Nephron progenitor cell (in vitro differentiated cells): ENCODE measurements around the gene EPHB3.

ENCODE experiments used
- DNase-seq: peaks from one replicate; pipeline ENCODE4 v3.0.0; 2021
- H3K27ac Mint-ChIP-seq: 2 replicates; pipeline ENCODE4 v1.8.0; 2021; ENCODE audit warnings: mild to moderate bottlenecking, moderate library complexity, mixed read lengths
- H3K27me3 Mint-ChIP-seq: 2 replicates; pipeline ENCODE4 v1.8.0; 2021; ENCODE audit warnings: mild to moderate bottlenecking, low read depth, mixed read lengths; ENCODE audit not compliant: poor library complexity
- H3K36me3 Mint-ChIP-seq: 2 replicates; pipeline ENCODE4 v1.8.0; 2021; ENCODE audit warnings: low read depth, mixed read lengths
- H3K4me1 Mint-ChIP-seq: 2 replicates; pipeline ENCODE4 v1.8.0; 2021; ENCODE audit warnings: mixed read lengths
- H3K4me3 Mint-ChIP-seq: 2 replicates; pipeline ENCODE4 v1.8.0; 2021; ENCODE audit warnings: mild to moderate bottlenecking, moderate library complexity, mixed read lengths
- H3K9me3 Mint-ChIP-seq: 2 replicates; pipeline ENCODE4 v1.8.0; 2021; ENCODE audit warnings: mild to moderate bottlenecking, moderate library complexity, mixed read lengths
- CTCF ChIP-seq: fragments of 200-600 bp; sonication (generic); IDR thresholded peaks from 2 replicates; pipeline ENCODE4 v1.5.0; 2021; ENCODE audit warnings: antibody characterized with exemption

The EPHB3 gene

GRCh38 chr3:184591789-184592188 is 30.2 kb downstream of the EPHB3 start:
- no peak for TF ChIP-seq CTCF
- Mint-ChIP-seq H3K4me3 (no peak overlapping the region), H3K27ac (peak overlapping the region; percentile 99), H3K9me3 (no peaks in the 10 kb centered on the region), H3K36me3 (no peaks in the 10 kb centered on the region), H3K27me3 (no peaks in the 10 kb centered on the region), H3K4me1 (peaks cover 66% of the 10 kb centered on the region)
- no peak for DNase-seq

GRCh38 chr3:184592371-184593219 is 31.0 kb downstream of the EPHB3 start:
- H3K4me3 Mint-ChIP-seq: peak overlapping the region; percentile 39
- peaks cover 67% of the 10 kb centered on the region for H3K4me1 Mint-ChIP-seq
- peak overlapping the region; percentile 99 for H3K27ac Mint-ChIP-seq
- H3K36me3 Mint-ChIP-seq: no peaks in the 10 kb centered on the region
- H3K27me3 Mint-ChIP-seq: no peaks in the 10 kb centered on the region
- no peaks in the 10 kb centered on the region for H3K9me3 Mint-ChIP-seq
- peak; percentile 62 for DNase-seq
- no peak for TF ChIP-seq CTCF

GRCh38 chr3:184593220-184593927 is 31.8 kb downstream of the EPHB3 start:
- Mint-ChIP-seq H3K9me3 (no peaks in the 10 kb centered on the region), H3K27ac (peak overlapping the region; percentile 99), H3K4me1 (peaks cover 75% of the 10 kb centered on the region), H3K36me3 (no peaks in the 10 kb centered on the region), H3K4me3 (peak overlapping the region; percentile 58), H3K27me3 (no peaks in the 10 kb centered on the region)
- TF ChIP-seq CTCF: no peak
- DNase-seq: peak; percentile 33

- Mint-ChIP-seq H3K9me3 (no peaks in the 10 kb centered on the region), H3K27me3 (peaks cover 3% of the 10 kb centered on the region), H3K4me3 (peak overlapping the region; percentile 58), H3K36me3 (no peaks in the 10 kb centered on the region), H3K27ac (peak overlapping the region; percentile 99), H3K4me1 (peaks cover 80% of the 10 kb centered on the region)
- no peak for DNase-seq
- no peak for TF ChIP-seq CTCF
Observed at GRCh38 chr3:184593928-184594303, 32.3 kb downstream of the EPHB3 start.

- H3K4me3 Mint-ChIP-seq: peak overlapping the region; percentile 33
- TF ChIP-seq CTCF: no peak
Observed at GRCh38 chr3:184594371-184595001, 32.9 kb downstream of the EPHB3 start.

More at GRCh38 chr3:184594371-184595001, 32.9 kb downstream of the EPHB3 start:
- H3K27ac Mint-ChIP-seq: peak overlapping the region; percentile 99
- H3K27me3 Mint-ChIP-seq: peaks cover 3% of the 10 kb centered on the region
- H3K9me3 Mint-ChIP-seq: no peaks in the 10 kb centered on the region
- peaks cover 86% of the 10 kb centered on the region for H3K4me1 Mint-ChIP-seq
- H3K36me3 Mint-ChIP-seq: no peaks in the 10 kb centered on the region
- DNase-seq: peak; percentile 50
